Breast epithelium (tissue), 4 donors: ENCODE results near the gene CRYBG3. TPM values are rescaled to one million over a fixed set of nuclear protein-coding genes. Genes with fewer than 3 reads are reported as not detected.

Source experiments
- DNase-seq, 2 donors: peaks; one replicate each; pipeline ENCODE4 v3.0.0-alpha.2; 2019; ENCODE audit warnings: low spot score in 2 of 2
- H3K27ac ChIP-seq, 2 donors: fragments of 200-600 bp; sonication (generic) in 1 of 2; one replicate each; pipeline ENCODE4 v1.5.1; 2016 to 2019; ENCODE audit warnings: mild to moderate bottlenecking in 1 of 2
- H3K27me3 ChIP-seq, 2 donors: fragments of 200-600 bp; sonication (generic) in 1 of 2; one replicate each; pipeline versions ENCODE4 v1.5.1 to v1.6.0; 2017 to 2019; ENCODE audit warnings: control low read depth in 1 of 2, mild to moderate bottlenecking in 1 of 2
- H3K36me3 ChIP-seq: fragments of 200-600 bp; one replicate; pipeline ENCODE4 v1.5.1; 2019
- H3K4me1 ChIP-seq, 2 donors: fragments of 200-600 bp; sonication (generic); one replicate each; pipeline ENCODE4 v1.5.1; 2016 to 2019; ENCODE audit warnings: control low read depth in 1 of 2
- H3K4me3 ChIP-seq, 3 donors: fragments of 200-600 bp; sonication (generic); 1 replicate in 2 of 3; 2 replicates in 1 of 3; pipeline ENCODE4 v1.5.1; 2016 to 2019; ENCODE audit warnings: mild to moderate bottlenecking in 3 of 3, moderate library complexity in 2 of 3
- H3K9me3 ChIP-seq, 2 donors: fragments of 200-600 bp; sonication (generic) in 1 of 2; one replicate each; pipeline ENCODE4 v1.5.1; 2016 to 2019; ENCODE audit warnings: control low read depth in 1 of 2
- CTCF ChIP-seq, 3 donors: fragments of 450-650 bp; IDR thresholded peaks; one replicate each; pipeline ENCODE4 v1.5.1; 2016 to 2017; ENCODE audit warnings: antibody characterized with exemption in 3 of 3, mild to moderate bottlenecking in 3 of 3, moderate library complexity in 3 of 3
- POLR2A ChIP-seq: fragments of 450-650 bp; IDR thresholded peaks from one replicate; pipeline ENCODE4 v1.6.1; 2016; ENCODE audit warnings: antibody characterized with exemption, mild to moderate bottlenecking, moderate library complexity
- POLR2AphosphoS5 ChIP-seq, 3 donors: sonication (generic); formaldehyde crosslinking; IDR thresholded peaks; one replicate each; pipeline ENCODE4 v1.6.1; 2017; ENCODE audit warnings: antibody characterized with exemption in 3 of 3
- intact Hi-C: fragments of 100-400 bp; cut with DNase I; formaldehyde crosslinking; loops from one replicate; pipeline ENCODE4 v1.15.1; 2023; ENCODE audit warnings: low total_unique reads
- total RNA-seq, 3 donors: library from RNA; depleted of rRNA; stranded (reverse); fragments of >200 nt; gene quantifications; one replicate each; pipeline ENCODE4 v1.1.0, GENCODE V29; 2016

Gene CRYBG3
- total RNA-seq, 3 donors from 2014 or later = 25.5 to 37.9 (median 28.5) TPM

GRCh38 chr3:97882975-97883598 lies 61.3 kb downstream of the CRYBG3 start:
- no peaks in the 10 kb centered on the region for H3K36me3 ChIP-seq
- TF ChIP-seq POLR2A (no peak), POLR2AphosphoS5 (IDR thresholded peaks at IDR 0.05) (no peak), CTCF (IDR thresholded peaks at IDR 0.05) (no peak)
- H3K27ac ChIP-seq = peak overlapping the region in 1 of 2 donors; percentile 71

GRCh38 chr3:97883736-97884135 lies 61.9 kb downstream of the CRYBG3 start:
- Histone ChIP-seq H3K27me3 (no peaks in the 10 kb centered on the region), H3K27ac (peak overlapping the region in 1 of 2 donors; percentile 71), H3K9me3 (no peaks in the 10 kb centered on the region), H3K36me3 (no peaks in the 10 kb centered on the region), H3K4me1 (no peaks in the 10 kb centered on the region), H3K4me3 (no peak overlapping the region)
- TF ChIP-seq CTCF (IDR thresholded peaks at IDR 0.05) = no peak
- TF ChIP-seq POLR2A = no peak
- no peak for TF ChIP-seq POLR2AphosphoS5 (IDR thresholded peaks at IDR 0.05)
- intact Hi-C loops = no loop called here
- no peak for DNase-seq

More at GRCh38 chr3:97882975-97883598, 61.3 kb downstream of the CRYBG3 start:
- Histone ChIP-seq H3K9me3 (no peaks in the 10 kb centered on the region), H3K4me1 (no peaks in the 10 kb centered on the region), H3K27me3 (no peaks in the 10 kb centered on the region), H3K4me3 (no peak overlapping the region)
- intact Hi-C loops = no loop called here
- no peak for DNase-seq

- intact Hi-C loops = no loop called here
- TF ChIP-seq POLR2AphosphoS5 (IDR thresholded peaks at IDR 0.05) (no peak), CTCF (IDR thresholded peaks at IDR 0.05) (no peak), POLR2A (no peak)
- H3K36me3 ChIP-seq = no peaks in the 10 kb centered on the region
Measured at GRCh38 chr3:97884586-97885123, 62.8 kb downstream of the CRYBG3 start.

GRCh38 chr3:97885931-97886824 lies 64.4 kb downstream of the CRYBG3 start:
- TF ChIP-seq POLR2A = no peak
- Histone ChIP-seq H3K27ac (peak overlapping the region in 1 of 2 donors; percentile 61), H3K36me3 (no peaks in the 10 kb centered on the region)

More at GRCh38 chr3:97884586-97885123, 62.8 kb downstream of the CRYBG3 start:
- Histone ChIP-seq H3K9me3 (no peaks in the 10 kb centered on the region), H3K27me3 (no peaks in the 10 kb centered on the region), H3K4me3 (no peak overlapping the region), H3K27ac (no peak overlapping the region), H3K4me1 (no peaks in the 10 kb centered on the region)
- no peak for DNase-seq

GRCh38 chr3:97889814-97890213 lies 68.0 kb downstream of the CRYBG3 start:
- no peak for DNase-seq
- no peaks in the 10 kb centered on the region for H3K27me3 ChIP-seq
- TF ChIP-seq POLR2A = no peak
- no peak for TF ChIP-seq CTCF (IDR thresholded peaks at IDR 0.05)
- no peak for TF ChIP-seq POLR2AphosphoS5 (IDR thresholded peaks at IDR 0.05)
- H3K36me3 ChIP-seq = no peaks in the 10 kb centered on the region
- H3K4me3 ChIP-seq = no peak overlapping the region
- H3K27ac ChIP-seq = no peak overlapping the region
- H3K4me1 ChIP-seq = no peaks in the 10 kb centered on the region
- H3K9me3 ChIP-seq = no peaks in the 10 kb centered on the region
- intact Hi-C loops = no loop called here

More at GRCh38 chr3:97885931-97886824, 64.4 kb downstream of the CRYBG3 start:
- H3K27me3 ChIP-seq = no peaks in the 10 kb centered on the region
- intact Hi-C loops = no loop called here
- H3K9me3 ChIP-seq = no peaks in the 10 kb centered on the region
- H3K4me1 ChIP-seq = no peaks in the 10 kb centered on the region
- no peak for DNase-seq
- H3K4me3 ChIP-seq = no peak overlapping the region
